NCI-H460 (cell line): ENCODE results near the gene KAT6B. TPM values are rescaled to one million over a fixed set of nuclear protein-coding genes. Genes with fewer than 3 reads are reported as not detected.
"Not testable (repeated sequence)": the region's sequence is repeated elsewhere in the genome, so short reads cannot be mapped to it uniquely, and the experiment has no call there.

Experiments
- DNase-seq: peaks from one replicate; pipeline ENCODE4 v3.0.0-alpha.2; 2016; ENCODE audit warnings: low read depth; ENCODE audit errors: extremely low read depth
- total RNA-seq: library from RNA; depleted of rRNA; stranded (reverse); fragments of >200 nt; shearing (Covaris generic); gene quantifications from 2 replicates; pipeline ENCODE4 v1.2.3, GENCODE V29; 2014

The KAT6B gene
- total RNA-seq, 1 experiment from 2014 or later: 9.8 TPM

GRCh38 chr10:75032119-75032518 lies 205.7 kb downstream of the KAT6B start:
- no peak for DNase-seq

GRCh38 chr10:75032813-75033212 lies 206.4 kb downstream of the KAT6B start:
- no peak for DNase-seq

GRCh38 chr10:75033399-75034130 lies 207.2 kb downstream of the KAT6B start:
- DNase-seq: no peak

- no peak for DNase-seq
Measured at GRCh38 chr10:75034131-75034512, 207.7 kb downstream of the KAT6B start.

GRCh38 chr10:75034714-75035258 lies 208.4 kb downstream of the KAT6B start:
- DNase-seq: no peak

GRCh38 chr10:75035975-75036708 lies 209.7 kb downstream of the KAT6B start:
- no peak for DNase-seq

GRCh38 chr10:75037171-75038153 lies 211.1 kb downstream of the KAT6B start:
- no peak for DNase-seq

- no peak for DNase-seq
Measured at GRCh38 chr10:75038335-75038734, 211.9 kb downstream of the KAT6B start.

DNA sequence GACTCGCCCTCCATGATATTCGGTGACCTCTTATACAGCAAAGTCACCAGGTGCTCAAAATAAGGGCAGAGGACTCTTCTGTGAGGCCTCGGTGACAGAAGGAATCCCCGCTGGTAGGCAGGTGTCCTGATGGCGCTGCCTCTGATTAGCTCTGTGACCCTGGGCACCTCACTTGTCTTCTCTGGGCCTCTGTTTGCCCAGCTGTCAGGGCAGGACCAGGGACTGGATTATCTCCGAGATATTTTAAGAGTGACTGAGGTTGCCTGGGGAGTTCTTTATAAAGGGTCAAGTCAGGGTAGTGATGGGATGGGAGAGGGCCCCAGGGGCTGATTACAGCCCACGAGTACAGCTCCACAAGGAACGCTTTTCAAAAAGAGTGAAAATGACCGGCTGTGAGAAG lies 214.2 kb downstream of the KAT6B start:
- no peak for DNase-seq

DNA sequence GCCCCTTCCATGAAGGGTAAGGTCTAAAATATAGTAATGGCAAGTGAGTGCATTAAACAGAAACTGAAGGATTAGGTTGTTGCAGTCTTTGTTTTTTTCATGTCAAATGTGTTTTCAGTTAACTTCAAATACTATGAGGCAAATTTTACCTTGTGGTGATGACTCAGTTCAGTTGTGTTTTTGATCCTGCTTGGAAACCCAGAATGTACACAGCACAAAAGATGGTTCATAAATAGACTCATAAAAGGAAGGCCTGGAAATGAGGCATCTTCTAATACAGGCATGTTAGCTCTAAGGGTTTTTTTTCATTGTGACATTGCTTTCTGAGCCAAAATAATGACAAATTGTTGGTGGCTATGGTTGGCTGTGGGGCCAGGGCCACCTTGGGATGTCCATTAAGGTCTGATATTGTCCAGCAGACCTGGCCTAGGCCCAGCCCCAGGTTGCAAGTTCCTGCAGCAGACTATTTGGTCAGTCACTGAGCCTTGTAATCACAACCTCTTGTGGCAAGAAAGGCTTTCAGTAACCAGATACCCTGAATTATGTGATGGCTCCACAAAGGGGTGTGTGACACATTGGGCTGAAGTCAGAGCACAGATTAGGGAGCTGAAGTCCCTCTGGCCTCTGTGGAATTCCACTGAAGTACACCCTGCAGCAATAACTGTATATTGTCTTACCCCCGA lies 216.0 kb downstream of the KAT6B start:
- no peak for DNase-seq

DNA sequence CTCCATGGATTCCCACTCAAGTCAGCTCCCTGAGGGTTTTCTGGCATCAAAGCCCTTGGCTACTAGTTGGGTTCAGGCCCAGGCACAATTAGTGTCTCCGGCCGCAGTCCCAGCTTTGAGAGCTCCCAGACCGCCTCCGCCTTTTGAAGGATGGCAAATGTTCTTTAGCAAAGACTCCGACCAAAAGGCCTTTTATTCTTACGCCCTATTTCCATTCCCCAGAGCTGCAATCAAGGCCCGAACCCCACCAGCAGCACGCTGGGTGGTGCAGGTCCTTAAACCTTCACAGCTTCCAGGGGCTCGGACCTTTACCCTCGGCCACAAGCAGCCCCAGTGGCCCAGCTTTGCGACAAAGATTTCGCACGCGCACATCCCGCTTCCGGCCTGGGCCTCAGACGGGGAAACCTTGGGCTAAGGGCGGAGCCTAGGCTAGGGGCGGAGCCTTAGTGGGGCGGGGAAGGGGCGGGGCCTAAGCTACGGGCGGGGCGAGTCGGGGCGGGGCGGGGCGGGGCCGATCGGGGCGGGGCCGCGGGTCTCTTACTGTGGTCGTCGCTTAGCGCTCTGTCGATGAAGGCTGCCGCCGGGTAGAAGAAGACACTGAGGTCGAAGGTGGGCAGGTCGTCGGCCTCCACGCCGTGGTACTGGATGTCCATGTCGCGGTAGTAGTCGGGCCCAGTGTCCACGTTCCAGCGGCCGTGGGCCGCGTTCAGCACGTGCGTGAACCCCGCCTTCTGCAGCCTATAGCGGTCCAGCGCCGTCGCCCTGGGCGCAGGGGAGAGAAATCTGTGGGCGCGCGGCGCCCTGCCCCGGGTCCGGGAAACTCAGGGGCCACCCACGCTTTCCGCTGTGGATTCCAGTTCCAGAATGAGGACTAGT lies 217.1 kb downstream of the KAT6B start:
- DNase-seq: no peak

DNA sequence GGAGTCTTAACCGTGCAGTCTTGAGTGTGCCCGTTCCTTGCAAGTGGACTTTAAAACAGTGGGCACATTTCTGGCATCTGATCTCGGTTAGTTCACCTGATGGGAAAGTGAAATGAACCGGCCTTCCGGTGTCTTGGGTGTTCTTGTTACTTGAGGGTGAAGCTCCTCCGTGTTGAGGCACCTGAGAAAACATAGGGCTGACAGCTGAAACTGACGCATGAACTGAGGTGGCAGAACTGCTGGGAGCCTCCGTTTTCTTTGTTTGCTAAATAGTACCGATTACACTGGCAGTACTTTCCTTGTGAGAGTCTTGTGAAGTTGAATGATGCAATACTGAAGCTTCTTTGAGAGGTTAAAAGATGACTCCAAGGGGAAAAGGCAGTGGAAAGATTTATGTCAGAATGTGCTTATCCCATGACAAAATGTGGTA lies 222.3 kb downstream of the KAT6B start:
- DNase-seq: peak; percentile 28

- no peak for DNase-seq
Measured at GRCh38 chr10:75049316-75050148, 223.1 kb downstream of the KAT6B start.

DNA sequence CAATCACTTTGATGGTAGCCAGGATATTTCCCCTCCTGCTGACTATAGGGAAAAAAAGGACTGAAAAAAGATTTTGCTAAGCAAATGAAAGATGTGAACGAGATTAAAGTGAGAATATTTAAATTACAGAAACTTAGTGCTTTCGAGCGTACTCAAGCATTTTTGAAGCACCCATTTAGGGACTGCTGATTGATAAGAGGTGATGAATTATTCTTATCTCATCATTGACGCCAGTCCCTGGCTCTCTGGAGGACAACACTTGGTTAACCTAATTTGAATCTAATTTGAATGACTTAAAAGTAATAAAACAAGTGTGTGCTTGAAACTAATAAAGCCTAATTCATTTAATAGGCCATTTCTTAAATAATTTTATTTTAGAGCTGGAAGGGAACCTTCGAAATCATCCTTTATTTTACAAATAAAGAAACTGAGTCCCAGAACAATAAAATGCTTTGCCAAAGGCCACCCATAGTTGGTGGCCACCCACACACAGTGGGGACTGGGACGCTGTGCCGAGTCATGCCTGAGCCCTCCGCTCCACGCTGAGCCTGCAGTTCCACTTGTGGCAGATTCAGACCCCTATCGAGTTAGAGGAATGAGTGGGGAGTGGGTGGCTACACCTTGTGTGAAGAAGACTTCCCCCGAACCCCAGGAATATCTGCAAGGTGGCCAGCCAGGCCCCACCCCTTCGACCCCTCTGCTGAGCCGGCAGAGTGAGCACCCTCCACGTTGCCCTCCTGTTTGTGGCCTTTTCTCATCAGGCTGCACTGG lies 223.9 kb downstream of the KAT6B start:
- no peak for DNase-seq

DNA sequence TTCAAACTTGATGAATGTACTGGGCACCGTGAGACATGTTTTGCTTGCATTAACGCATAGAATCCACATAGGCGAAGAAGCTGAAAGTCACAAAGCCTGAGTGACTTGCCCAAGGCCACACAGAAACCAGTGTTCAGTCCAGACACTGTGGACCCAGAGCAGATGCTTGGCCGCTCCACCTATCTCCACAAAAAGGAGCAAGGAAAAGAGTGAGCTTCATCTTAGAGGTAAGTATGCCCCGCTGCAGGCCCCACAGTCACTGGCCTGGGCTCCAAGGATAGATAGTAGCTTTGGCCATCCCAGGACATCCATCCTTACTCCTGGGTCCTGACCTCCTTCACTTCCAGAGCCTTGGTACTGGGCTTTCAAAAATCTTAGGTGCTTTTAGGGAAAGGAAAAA lies 224.9 kb downstream of the KAT6B start:
- DNase-seq: no peak

- not testable (repeated sequence) for DNase-seq
Measured at GRCh38 chr10:75055896-75056406, 229.6 kb downstream of the KAT6B start.

GRCh38 chr10:75057680-75058079 lies 231.3 kb downstream of the KAT6B start:
- DNase-seq: no peak
